Thyroid gland (tissue), 4 donors: ENCODE data around the gene CHMP4B.

Experiments used
- POLR2A ChIP-seq, 2 donors: fragments of 450-650 bp; IDR thresholded peaks; one replicate each; pipeline ENCODE4 v1.6.1; 2017; ENCODE audit warnings: antibody characterized with exemption in 2 of 2, mild to moderate bottlenecking in 2 of 2, moderate library complexity in 1 of 2
- TF ChIP-seq, protein P1 (sequence below), 6 experiments: fragments of 200-600 bp in 3 of 6; fragments of 450-650 bp in 3 of 6; sonication (generic) in 3 of 6; IDR thresholded peaks; one replicate each; pipeline ENCODE4 v1.5.1; 2016 to 2019; ENCODE audit warnings: antibody characterized with exemption in 6 of 6, mild to moderate bottlenecking in 2 of 6, inconsistent platforms in 1 of 6, moderate library complexity in 1 of 6

DNA sequence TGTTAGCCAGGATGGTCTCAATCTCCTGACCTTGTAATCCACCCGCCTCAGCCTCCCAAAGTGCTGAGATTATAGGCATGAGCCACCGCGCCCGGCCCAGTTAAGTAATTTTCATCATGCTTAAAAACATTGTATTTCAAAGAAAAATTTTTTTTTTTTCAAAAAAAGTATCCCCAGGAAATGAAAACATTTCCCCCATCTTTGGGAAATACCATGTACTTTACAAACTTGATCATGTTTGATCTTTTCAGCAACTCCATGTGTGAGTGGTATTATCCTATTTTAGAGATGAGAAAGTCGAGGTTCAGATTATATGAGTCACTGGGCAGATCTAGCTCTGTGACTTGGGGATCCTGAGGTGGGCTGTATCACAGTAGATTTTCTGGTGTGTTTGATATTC, 11.8 kb downstream of the CHMP4B start:
- TF ChIP-seq, protein P1, sequence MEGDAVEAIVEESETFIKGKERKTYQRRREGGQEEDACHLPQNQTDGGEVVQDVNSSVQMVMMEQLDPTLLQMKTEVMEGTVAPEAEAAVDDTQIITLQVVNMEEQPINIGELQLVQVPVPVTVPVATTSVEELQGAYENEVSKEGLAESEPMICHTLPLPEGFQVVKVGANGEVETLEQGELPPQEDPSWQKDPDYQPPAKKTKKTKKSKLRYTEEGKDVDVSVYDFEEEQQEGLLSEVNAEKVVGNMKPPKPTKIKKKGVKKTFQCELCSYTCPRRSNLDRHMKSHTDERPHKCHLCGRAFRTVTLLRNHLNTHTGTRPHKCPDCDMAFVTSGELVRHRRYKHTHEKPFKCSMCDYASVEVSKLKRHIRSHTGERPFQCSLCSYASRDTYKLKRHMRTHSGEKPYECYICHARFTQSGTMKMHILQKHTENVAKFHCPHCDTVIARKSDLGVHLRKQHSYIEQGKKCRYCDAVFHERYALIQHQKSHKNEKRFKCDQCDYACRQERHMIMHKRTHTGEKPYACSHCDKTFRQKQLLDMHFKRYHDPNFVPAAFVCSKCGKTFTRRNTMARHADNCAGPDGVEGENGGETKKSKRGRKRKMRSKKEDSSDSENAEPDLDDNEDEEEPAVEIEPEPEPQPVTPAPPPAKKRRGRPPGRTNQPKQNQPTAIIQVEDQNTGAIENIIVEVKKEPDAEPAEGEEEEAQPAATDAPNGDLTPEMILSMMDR (IDR thresholded peaks at IDR 0.05), result no peak
- TF ChIP-seq POLR2A (IDR thresholded peaks at IDR 0.05), result no peak
